Frontal cortex (tissue), 1 donor: ENCODE data around the gene KRT6B. TPM values are rescaled to one million over a fixed set of nuclear protein-coding genes. Genes with fewer than 3 reads are reported as not detected.

Experiments
- total RNA-seq: library from RNA; depleted of rRNA; stranded (reverse); fragments of >200 nt; gene quantifications from one replicate; pipeline ENCODE4 v1.2.3, GENCODE V29; 2014

Gene KRT6B
- total RNA-seq, 1 donor from 2014 or later: not detected

Other genes with a start within 250 kb of the KRT6B start
- not detected for gene KRT7, start 218.9 kb downstream of the KRT6B start, total RNA-seq
- gene KRT86, start 177.5 kb downstream of the KRT6B start, total RNA-seq: under 0.01 TPM
- gene KRT81, start 160.6 kb downstream of the KRT6B start, total RNA-seq: not detected
- not detected for gene KRT83, start 130.7 kb downstream of the KRT6B start, total RNA-seq
- not detected for gene KRT85, start 84.7 kb downstream of the KRT6B start, total RNA-seq
- gene KRT84, start 66.5 kb downstream of the KRT6B start, total RNA-seq: not detected
- gene KRT82, start 45.8 kb downstream of the KRT6B start, total RNA-seq: not detected
- gene KRT75, start 17.8 kb downstream of the KRT6B start, total RNA-seq: not detected
- gene KRT6C, start 21.7 kb upstream of the KRT6B start, total RNA-seq: not detected
- not detected for gene KRT6A, start 41.1 kb upstream of the KRT6B start, total RNA-seq
- not detected for gene KRT5, start 68.2 kb upstream of the KRT6B start, total RNA-seq
- not detected for gene KRT71, start 101.0 kb upstream of the KRT6B start, total RNA-seq
- not detected for gene KRT74, start 121.7 kb upstream of the KRT6B start, total RNA-seq
- gene KRT72, start 149.3 kb upstream of the KRT6B start, total RNA-seq: not detected
- gene KRT73, start 166.4 kb upstream of the KRT6B start, total RNA-seq: not detected
- gene KRT2, start 200.1 kb upstream of the KRT6B start, total RNA-seq: not detected
- gene KRT1, start 228.3 kb upstream of the KRT6B start, total RNA-seq: 0.82 TPM